DMS 273 (cell line): Measurements from ENCODE around the gene SRPRB.

Experiments
- DNase-seq: peaks from one replicate; lab custom pipeline; 2025; ENCODE audit not compliant: unreplicated experiment; lab: John Stamatoyannopoulos, UW

Gene SRPRB

GRCh38 chr3:133864616-133865015, 59.0 kb downstream of the SRPRB start:
- no peak for DNase-seq

- DNase-seq: peak; percentile 19
Observed at GRCh38 chr3:133865136-133865855, 59.7 kb downstream of the SRPRB start.

- no peak for DNase-seq
Observed at GRCh38 chr3:133866141-133866540, 60.5 kb downstream of the SRPRB start.

- DNase-seq: peak; percentile 55
Observed at GRCh38 chr3:133868186-133868585, 62.6 kb downstream of the SRPRB start.

- no peak for DNase-seq
Observed at GRCh38 chr3:133868758-133869475, 63.3 kb downstream of the SRPRB start.

- DNase-seq: no peak
Observed at GRCh38 chr3:133869586-133869985, 64.0 kb downstream of the SRPRB start.

GRCh38 chr3:133870822-133871221, 65.2 kb downstream of the SRPRB start:
- DNase-seq: no peak
